ENCODE results near the gene ZBTB46. TPM values are rescaled to one million over a fixed set of nuclear protein-coding genes. Genes with fewer than 3 reads are reported as not detected.

ZBTB46 gene
- total RNA-seq, 1 donor from 2014 or later: 39.5 TPM

DNA sequence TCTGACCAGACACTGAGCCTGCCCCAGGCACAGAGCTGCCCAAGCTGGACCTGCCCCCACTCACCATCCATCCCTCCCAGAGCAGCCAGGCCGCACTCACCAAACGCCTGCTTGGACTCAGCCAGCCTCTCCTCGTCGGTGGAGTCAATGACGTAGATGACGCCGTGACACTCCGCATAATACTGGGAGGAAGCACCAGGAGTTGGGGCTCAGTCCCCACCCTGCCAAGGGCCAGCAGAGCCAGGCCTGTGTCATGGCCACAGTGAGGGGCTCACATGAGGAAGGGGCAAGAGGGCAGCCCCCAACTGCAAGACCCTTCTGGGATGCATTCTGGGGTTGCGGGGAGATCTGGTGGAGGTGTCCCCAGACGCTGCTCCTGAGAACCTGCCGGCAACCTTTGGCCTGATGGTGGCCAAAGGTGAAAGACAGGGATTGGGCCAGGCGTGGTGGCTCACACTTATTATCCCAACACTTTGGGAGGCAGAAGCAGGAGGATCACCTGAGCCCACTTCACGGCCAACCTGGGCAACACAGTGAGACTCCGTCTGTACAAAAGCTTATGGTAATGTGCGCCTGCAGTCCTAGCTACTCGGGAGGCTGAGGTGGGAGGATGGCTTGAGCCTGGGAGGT, 128.9 kb downstream of the ZBTB46 start:
- intact Hi-C loops (cut with DNase I): no loop called here
- Histone ChIP-seq H3K9me3 (no peaks in the 10 kb centered on the region), H3K27me3 (no peaks in the 10 kb centered on the region), H3K4me1 (peaks cover 20 to 21% of the 10 kb centered on the region in 2 donors), H3K27ac (no peak overlapping the region), H3K4me3 (no peak overlapping the region), H3K36me3 (peaks cover 30 to 44% of the 10 kb centered on the region in 2 donors)
- DNase-seq (ENCODE audit: low spot score in 2 of 2): peak; percentile 8 to 42
- TF ChIP-seq, protein P1, sequence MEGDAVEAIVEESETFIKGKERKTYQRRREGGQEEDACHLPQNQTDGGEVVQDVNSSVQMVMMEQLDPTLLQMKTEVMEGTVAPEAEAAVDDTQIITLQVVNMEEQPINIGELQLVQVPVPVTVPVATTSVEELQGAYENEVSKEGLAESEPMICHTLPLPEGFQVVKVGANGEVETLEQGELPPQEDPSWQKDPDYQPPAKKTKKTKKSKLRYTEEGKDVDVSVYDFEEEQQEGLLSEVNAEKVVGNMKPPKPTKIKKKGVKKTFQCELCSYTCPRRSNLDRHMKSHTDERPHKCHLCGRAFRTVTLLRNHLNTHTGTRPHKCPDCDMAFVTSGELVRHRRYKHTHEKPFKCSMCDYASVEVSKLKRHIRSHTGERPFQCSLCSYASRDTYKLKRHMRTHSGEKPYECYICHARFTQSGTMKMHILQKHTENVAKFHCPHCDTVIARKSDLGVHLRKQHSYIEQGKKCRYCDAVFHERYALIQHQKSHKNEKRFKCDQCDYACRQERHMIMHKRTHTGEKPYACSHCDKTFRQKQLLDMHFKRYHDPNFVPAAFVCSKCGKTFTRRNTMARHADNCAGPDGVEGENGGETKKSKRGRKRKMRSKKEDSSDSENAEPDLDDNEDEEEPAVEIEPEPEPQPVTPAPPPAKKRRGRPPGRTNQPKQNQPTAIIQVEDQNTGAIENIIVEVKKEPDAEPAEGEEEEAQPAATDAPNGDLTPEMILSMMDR (IDR thresholded peaks at IDR 0.05): no peak

DNA sequence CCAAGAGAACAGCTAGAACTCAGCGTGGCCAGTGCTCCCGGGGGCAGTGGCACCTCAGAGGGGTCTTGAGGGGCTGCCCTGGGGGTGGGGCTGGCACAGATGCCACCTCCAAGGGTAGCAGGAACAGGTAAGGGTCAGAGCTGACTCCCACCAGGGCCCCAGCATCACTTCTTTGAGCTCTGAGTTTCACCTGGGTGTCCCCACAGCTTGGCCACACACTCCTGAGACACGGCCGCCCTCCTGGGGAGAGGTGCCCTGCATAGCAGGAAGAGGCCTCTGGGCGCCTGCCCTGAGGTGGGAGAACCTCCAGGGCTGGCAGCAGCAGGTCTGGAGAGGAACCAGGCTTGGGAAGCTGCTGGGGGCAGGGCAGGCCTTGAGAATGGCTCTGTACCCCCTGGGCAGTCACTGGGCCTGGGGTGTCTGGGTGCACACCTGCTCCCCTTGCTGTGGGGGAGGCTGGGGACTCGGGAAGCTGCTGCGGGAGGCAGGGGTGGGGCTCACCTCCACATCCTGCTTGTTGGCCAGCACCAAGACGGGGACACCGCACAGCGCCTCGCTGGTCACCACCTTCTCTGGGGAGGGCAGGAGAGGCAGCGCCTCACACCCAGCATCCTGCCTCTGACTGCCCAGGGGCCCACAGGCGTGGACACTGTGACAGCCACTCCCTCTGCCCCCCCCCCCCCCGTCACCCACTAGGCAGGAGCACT, 129.6 kb downstream of the ZBTB46 start:
- H3K27ac ChIP-seq: no peak overlapping the region
- H3K27me3 ChIP-seq: no peaks in the 10 kb centered on the region
- no peaks in the 10 kb centered on the region for H3K9me3 ChIP-seq
- TF ChIP-seq, protein P1 (IDR thresholded peaks at IDR 0.05): no peak
- H3K4me1 ChIP-seq: peaks cover 16 to 18% of the 10 kb centered on the region in 2 donors
- peaks cover 30 to 44% of the 10 kb centered on the region in 2 donors for H3K36me3 ChIP-seq
- peak in 1 of 2 donors; percentile 58 for DNase-seq (ENCODE audit: low spot score in 2 of 2)
- H3K4me3 ChIP-seq: no peak overlapping the region
- intact Hi-C loops (cut with DNase I): no loop called here

DNA sequence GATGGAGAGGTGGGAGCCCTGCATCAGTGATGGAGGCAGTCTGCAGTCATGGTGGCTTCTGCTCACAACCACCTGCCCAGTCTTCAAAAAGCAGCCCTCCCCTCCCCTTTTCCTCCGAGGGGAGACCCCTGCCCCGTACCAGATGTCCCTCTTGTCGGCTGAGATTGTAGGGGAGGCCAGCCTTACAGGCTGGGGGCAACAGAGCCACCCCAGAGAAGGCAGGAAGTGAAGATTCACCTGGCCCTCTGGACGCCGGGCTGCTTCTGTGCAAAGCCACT, 130.1 kb downstream of the ZBTB46 start:
- peak in 1 of 2 donors; percentile 57 for DNase-seq (ENCODE audit: low spot score in 2 of 2)
- H3K4me3 ChIP-seq: no peak overlapping the region
- TF ChIP-seq, protein P1 (IDR thresholded peaks at IDR 0.05): no peak
- H3K36me3 ChIP-seq: peaks cover 26 to 40% of the 10 kb centered on the region in 2 donors
- no peak overlapping the region for H3K27ac ChIP-seq
- intact Hi-C loops (cut with DNase I): no loop called here
- H3K4me1 ChIP-seq: peaks cover 16 to 18% of the 10 kb centered on the region in 2 donors
- H3K9me3 ChIP-seq: no peaks in the 10 kb centered on the region
- no peaks in the 10 kb centered on the region for H3K27me3 ChIP-seq

DNA sequence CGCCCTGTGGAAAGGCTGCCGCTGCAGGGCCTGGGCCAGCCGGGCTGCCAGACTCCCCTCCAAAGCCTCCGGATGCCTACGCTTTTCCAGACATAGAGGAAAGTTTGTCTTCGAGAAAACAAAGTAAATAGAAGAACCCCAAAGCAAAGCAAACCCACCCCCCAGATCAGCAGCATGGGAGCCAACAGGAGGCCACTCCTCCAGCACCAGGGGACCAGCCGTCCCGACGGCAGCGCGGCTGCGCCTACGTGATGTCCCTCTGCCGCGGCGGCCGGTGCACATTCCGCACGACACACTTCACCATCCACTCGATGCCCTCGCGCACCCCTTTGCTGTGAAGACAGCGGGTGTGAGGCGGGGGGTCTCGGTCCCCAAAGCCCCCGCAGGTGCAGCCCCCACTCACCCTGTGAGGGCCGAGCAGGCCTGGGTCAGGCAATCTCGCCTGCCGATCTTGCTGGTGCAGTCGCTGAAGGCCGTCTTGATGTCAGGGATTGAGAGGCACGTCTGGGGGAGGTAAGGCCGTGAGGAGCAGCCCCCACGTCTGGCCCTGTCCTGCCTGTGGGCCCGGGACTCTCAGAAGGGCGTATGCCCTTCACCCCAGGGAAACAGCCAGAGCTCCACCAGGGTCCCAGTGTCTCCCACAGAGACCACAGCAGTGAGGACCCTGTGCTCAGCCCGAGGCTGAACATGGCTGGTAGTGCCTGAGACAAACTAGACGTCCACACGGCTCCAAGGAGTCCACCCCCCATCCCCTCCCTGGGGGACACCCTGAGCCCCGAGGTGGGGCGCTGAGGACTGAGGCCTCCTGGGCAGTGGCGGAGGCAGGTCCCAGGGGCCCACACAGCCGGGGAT, 130.6 kb downstream of the ZBTB46 start:
- H3K27me3 ChIP-seq: no peaks in the 10 kb centered on the region
- DNase-seq (ENCODE audit: low spot score in 2 of 2): no peak
- H3K27ac ChIP-seq: peak overlapping the region; percentile 64 to 78
- intact Hi-C loops (cut with DNase I): no loop called here
- H3K9me3 ChIP-seq: no peaks in the 10 kb centered on the region
- TF ChIP-seq, protein P1 (IDR thresholded peaks at IDR 0.05): no peak
- H3K4me3 ChIP-seq: no peak overlapping the region
- H3K4me1 ChIP-seq: peaks cover 16 to 18% of the 10 kb centered on the region in 2 donors
- H3K36me3 ChIP-seq: peaks cover 20 to 39% of the 10 kb centered on the region in 2 donors

DNA sequence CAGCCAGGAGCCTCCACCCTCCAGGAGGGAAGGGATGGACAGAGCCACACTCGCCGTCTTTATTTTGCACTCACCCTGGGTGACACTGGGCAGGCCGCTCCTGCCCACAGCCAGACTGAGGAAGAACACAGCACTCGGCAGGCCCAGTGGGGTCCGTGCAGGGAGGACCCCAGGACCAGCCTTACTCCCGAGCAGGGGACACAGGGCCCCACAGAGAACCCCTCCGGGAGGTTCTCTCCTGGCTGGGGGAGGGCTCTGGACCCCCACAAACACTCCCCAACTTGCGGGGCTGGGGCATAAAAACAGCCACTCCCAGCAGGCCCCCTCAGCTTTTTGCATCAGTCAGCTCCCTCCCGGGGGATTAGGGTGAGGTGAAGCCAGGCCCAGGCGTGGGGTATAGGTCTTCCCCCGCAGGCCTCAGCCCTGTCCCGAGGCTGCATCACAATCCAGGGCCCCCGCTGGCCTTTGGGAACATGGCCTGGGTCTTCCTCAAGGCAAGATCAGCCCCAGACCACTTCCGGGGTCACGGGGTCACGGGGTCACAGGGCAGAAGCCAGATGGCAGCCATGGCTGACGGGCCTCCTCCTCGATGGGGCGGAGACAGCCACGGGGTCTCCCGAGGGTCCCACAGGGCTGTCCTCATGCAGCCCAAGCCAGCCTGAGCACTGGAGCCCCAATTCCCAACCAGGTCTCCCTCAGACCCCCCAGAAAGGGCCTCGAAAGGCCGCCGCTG, 131.4 kb downstream of the ZBTB46 start:
- intact Hi-C loops (cut with DNase I): loop anchor here (5.0 kb wide), 1 partner anchor 37 kb away; no protein-coding TSS in a partner anchor
- peaks cover 20 to 39% of the 10 kb centered on the region in 2 donors for H3K36me3 ChIP-seq
- peak in 1 of 2 donors; percentile 63 for DNase-seq (ENCODE audit: low spot score in 2 of 2)
- peak overlapping the region; percentile 64 to 78 for H3K27ac ChIP-seq
- TF ChIP-seq, protein P1 (IDR thresholded peaks at IDR 0.05): no peak
- peaks cover 16 to 18% of the 10 kb centered on the region in 2 donors for H3K4me1 ChIP-seq
- no peaks in the 10 kb centered on the region for H3K9me3 ChIP-seq
- no peak overlapping the region for H3K4me3 ChIP-seq
- no peaks in the 10 kb centered on the region for H3K27me3 ChIP-seq
